ENCODE data around the gene ATAD5. TPM values are rescaled to one million over a fixed set of nuclear protein-coding genes. Genes with fewer than 3 reads are reported as not detected.

The ATAD5 gene
- total and polyA plus RNA-seq, 2 of the 13 experiments (the other 11 are each of a cell fraction or from before 2014, with no cell fraction given) = 1.8 to 10.7 TPM

DNA sequence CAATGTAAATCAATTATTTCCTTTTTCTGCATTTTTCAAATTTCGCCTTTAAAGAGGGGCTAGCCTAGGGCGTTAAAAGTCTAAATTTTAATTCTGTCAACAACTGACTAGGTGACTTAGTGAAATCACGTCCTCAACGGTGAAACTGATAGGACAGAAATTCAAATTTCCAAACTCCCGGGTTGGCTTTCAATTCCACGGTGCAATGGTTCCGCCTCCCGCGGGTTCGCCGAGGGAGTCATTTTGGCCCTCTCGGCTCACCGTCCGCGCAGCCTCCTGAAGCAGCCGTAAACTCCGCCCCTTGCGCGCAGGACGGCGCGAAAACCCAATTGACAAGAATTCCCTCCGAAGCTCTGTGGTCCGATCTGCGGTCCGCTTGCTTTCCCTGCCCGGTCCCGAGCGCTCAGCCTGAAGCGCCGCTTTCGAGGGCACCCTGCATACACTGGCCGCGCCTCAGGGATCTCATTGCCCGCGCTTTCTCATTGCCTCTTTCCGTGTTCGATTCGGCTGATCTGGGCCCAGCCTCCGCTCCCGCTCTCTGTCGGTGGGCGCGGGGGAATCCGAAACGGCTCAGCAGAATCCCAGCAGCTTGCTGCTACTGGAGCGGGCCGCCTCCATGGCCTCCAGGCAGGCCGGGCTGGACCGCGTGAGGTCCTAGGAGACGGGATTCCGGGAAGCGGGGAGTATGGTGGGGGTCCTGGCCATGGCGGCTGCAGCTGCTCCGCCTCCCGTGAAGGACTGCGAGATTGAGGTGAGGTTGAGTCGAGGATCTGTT is at the start of gene ATAD5 (continued):
- peak; percentile 50 for TF ChIP-seq SRSF1 (optimal IDR thresholded peaks at IDR 0.05; ENCODE audit: low read depth, low read length)
- no peak for TF ChIP-seq NR3C1 (CRISPR knock-in tag; IDR thresholded peaks at IDR 0.05)
- no peak for TF ChIP-seq DPF2 (CRISPR knock-in tag; IDR thresholded peaks at IDR 0.05; ENCODE audit: borderline replicate concordance, low read depth)
- no peak for TF ChIP-seq ATAD3A (CRISPR knock-in tag; IDR thresholded peaks at IDR 0.05)
- 0 out of 2 replicates have a peak, but pooled peaks have one; percentile 51 for TF ChIP-seq AHR (CRISPR knock-in tag; IDR thresholded peaks at IDR 0.05)
- TF ChIP-seq ZNF800 (CRISPR knock-in tag; IDR thresholded peaks at IDR 0.05) = no peak
- TF ChIP-seq SRF (IDR thresholded peaks at IDR 0.05; ENCODE audit: low read depth, low read length) = peak; percentile 21; the same call in 1 of the 2 replicates
- no peak for TF ChIP-seq ZNF672 (CRISPR knock-in tag; IDR thresholded peaks at IDR 0.05)
- TF ChIP-seq BCL6 (CRISPR knock-in tag; IDR thresholded peaks at IDR 0.05) = peak; percentile 41
- TF ChIP-seq AGO1 (IDR thresholded peaks at IDR 0.05; ENCODE audit: low read depth, low read length, poor library complexity, severe bottlenecking) = no peak
- peak; percentile 70; the same call in 1 of the 2 replicates for TF ChIP-seq KLF9 (CRISPR knock-in tag; IDR thresholded peaks at IDR 0.05; ENCODE audit: low read depth)
- no peak for TF ChIP-seq ZNF550 (CRISPR knock-in tag; IDR thresholded peaks at IDR 0.05; ENCODE audit: borderline replicate concordance)
- peak; percentile 98; the same call in 1 of the 2 replicates for TF ChIP-seq REPIN1 (CRISPR knock-in tag; IDR thresholded peaks at IDR 0.05; ENCODE audit: borderline replicate concordance, low read depth)
- TF ChIP-seq ZNF556 (CRISPR knock-in tag; IDR thresholded peaks at IDR 0.05; ENCODE audit: borderline replicate concordance) = peak; percentile 93; the same call in 1 of the 2 replicates
- no peak for TF ChIP-seq KDM1A (CRISPR knock-in tag; IDR thresholded peaks at IDR 0.05)
- no peak for TF ChIP-seq NCOA5 (CRISPR knock-in tag; IDR thresholded peaks at IDR 0.05)
- TF ChIP-seq ZNF570 (CRISPR knock-in tag; IDR thresholded peaks at IDR 0.05; ENCODE audit: borderline replicate concordance) = 0 out of 2 replicates have a peak, but pooled peaks have one; percentile 48
- no peak for TF ChIP-seq ZNF557 (CRISPR knock-in tag; IDR thresholded peaks at IDR 0.05)
- no peak for TF ChIP-seq PHB2 (IDR thresholded peaks at IDR 0.05; ENCODE audit: partially characterized antibody)
- TF ChIP-seq ZFP62 (CRISPR knock-in tag; IDR thresholded peaks at IDR 0.05) = no peak
- TF ChIP-seq KDM4B (CRISPR knock-in tag; IDR thresholded peaks at IDR 0.05) = no peak
- TF ChIP-seq ZNF563 (CRISPR knock-in tag; IDR thresholded peaks at IDR 0.05) = no peak
- TF ChIP-seq HOXD1 (CRISPR knock-in tag; IDR thresholded peaks at IDR 0.05) = peak; percentile 75; the same call in 1 of the 2 replicates
- TF ChIP-seq RNF2 (conservative IDR thresholded peaks at IDR 0.05; ENCODE audit: low read depth) = no peak
- no peak for TF ChIP-seq ZNF160 (CRISPR knock-in tag; IDR thresholded peaks at IDR 0.05)
- TF ChIP-seq EHMT2 (IDR thresholded peaks at IDR 0.05; ENCODE audit: borderline replicate concordance, low read depth, low read length) = no peak; the same call in 1 of the 2 replicates
- TF ChIP-seq ZNF513 (CRISPR knock-in tag; conservative IDR thresholded peaks at IDR 0.05) = peak; percentile 77
- TF ChIP-seq, protein P1, sequence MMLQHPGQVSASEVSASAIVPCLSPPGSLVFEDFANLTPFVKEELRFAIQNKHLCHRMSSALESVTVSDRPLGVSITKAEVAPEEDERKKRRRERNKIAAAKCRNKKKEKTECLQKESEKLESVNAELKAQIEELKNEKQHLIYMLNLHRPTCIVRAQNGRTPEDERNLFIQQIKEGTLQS (CRISPR knock-in tag; IDR thresholded peaks at IDR 0.05) = 0 out of 2 replicates have a peak, but pooled peaks have one; percentile 29
- TF ChIP-seq TP53 (CRISPR knock-in tag; conservative IDR thresholded peaks at IDR 0.05) = 0 out of 2 replicates have a peak, but pooled peaks have one; percentile 51
- no peak for TF ChIP-seq RARA (CRISPR knock-in tag; IDR thresholded peaks at IDR 0.05)

Data from HepG2 (cell line).